HCT116 (cell line): ENCODE results near the gene BEGAIN.

ENCODE experiments used
- CBX3 ChIP-seq: IDR thresholded peaks from 2 replicates; pipeline ENCODE4 v1.6.1; 2012; ENCODE audit warnings: low read depth
- CEBPB ChIP-seq: IDR thresholded peaks from 2 replicates; pipeline ENCODE4 v1.6.1; 2012; ENCODE audit warnings: low read depth
- EZH2 ChIP-seq: fragments of 200-600 bp; sonication (generic); IDR thresholded peaks from 2 replicates; pipeline ENCODE4 v1.6.1; 2017; ENCODE audit warnings: antibody characterized with exemption, mixed run types
- FOSL1 ChIP-seq: IDR thresholded peaks from 2 replicates; pipeline ENCODE4 v1.6.1; 2012; ENCODE audit warnings: low read depth
- POLR2A ChIP-seq: IDR thresholded peaks from 2 replicates; pipeline ENCODE4 v1.7.0; 2011; ENCODE audit warnings: borderline replicate concordance; ENCODE audit not compliant: insufficient read depth, insufficient read length; ENCODE audit errors: extremely low read depth
- POLR2AphosphoS5 ChIP-seq: IDR thresholded peaks from 2 replicates; pipeline ENCODE4 v1.6.1; 2011; ENCODE audit warnings: mild to moderate bottlenecking, low read depth, low read length, moderate library complexity
- RAD21 ChIP-seq: IDR thresholded peaks from 2 replicates; pipeline ENCODE4 v1.6.1; 2012; ENCODE audit warnings: low read depth, mild to moderate bottlenecking
- SRF ChIP-seq: IDR thresholded peaks from 2 replicates; pipeline ENCODE4 v1.6.1; 2012; ENCODE audit warnings: low read depth
- TF ChIP-seq, protein P1 (sequence below), 3 experiments: fragments of 200-600 bp in 1 of 3; sonication (generic) in 1 of 3; IDR thresholded peaks in 2 of 3; conservative IDR thresholded peaks in 1 of 3; 2 replicates each; pipeline ENCODE4 v1.5.1; 2012 to 2017; ENCODE audit warnings: low read depth in 2 of 3, low read length in 2 of 3, antibody characterized with exemption in 1 of 3, borderline replicate concordance in 1 of 3, control low read depth in 1 of 3, mild to moderate bottlenecking in 1 of 3, mixed read lengths in 1 of 3, mixed run types in 1 of 3, moderate library complexity in 1 of 3; ENCODE audit not compliant: insufficient read depth in 1 of 3

DNA sequence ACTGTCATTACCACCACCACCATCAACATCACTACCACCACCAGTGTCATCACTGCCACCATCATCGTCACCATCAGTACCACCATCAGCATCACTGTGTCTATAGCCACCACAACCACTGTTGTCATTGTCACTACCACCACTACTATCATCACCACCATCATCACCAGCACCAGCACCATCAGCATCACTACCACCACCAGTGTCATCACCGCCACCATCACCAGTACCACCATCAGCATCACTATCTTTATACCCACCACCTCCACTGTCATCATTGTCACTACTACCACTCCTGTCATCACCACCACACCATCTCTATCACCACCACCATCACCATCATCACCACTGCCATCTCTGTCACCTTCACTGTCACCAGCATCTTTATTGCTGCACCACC, 60.6 kb downstream of the BEGAIN start:
- TF ChIP-seq, protein P1, sequence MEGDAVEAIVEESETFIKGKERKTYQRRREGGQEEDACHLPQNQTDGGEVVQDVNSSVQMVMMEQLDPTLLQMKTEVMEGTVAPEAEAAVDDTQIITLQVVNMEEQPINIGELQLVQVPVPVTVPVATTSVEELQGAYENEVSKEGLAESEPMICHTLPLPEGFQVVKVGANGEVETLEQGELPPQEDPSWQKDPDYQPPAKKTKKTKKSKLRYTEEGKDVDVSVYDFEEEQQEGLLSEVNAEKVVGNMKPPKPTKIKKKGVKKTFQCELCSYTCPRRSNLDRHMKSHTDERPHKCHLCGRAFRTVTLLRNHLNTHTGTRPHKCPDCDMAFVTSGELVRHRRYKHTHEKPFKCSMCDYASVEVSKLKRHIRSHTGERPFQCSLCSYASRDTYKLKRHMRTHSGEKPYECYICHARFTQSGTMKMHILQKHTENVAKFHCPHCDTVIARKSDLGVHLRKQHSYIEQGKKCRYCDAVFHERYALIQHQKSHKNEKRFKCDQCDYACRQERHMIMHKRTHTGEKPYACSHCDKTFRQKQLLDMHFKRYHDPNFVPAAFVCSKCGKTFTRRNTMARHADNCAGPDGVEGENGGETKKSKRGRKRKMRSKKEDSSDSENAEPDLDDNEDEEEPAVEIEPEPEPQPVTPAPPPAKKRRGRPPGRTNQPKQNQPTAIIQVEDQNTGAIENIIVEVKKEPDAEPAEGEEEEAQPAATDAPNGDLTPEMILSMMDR (IDR thresholded peaks at IDR 0.05 in 2 of 3, conservative IDR thresholded peaks at IDR 0.05 in 1 of 3; ENCODE audit: borderline replicate concordance in 1 of 3, insufficient read depth in 1 of 3, low read depth in 2 of 3, low read length in 2 of 3): no peak
- TF ChIP-seq EZH2 (no peak), SRF (no peak), FOSL1 (no peak), CBX3 (no peak), POLR2AphosphoS5 (no peak), POLR2A (no peak), CEBPB (no peak), RAD21 (no peak)
